HEK293 (cell line): ENCODE results near the gene CDYL2.

Experiments used
- BCL11B ChIP-seq: fragments of 450-650 bp; formaldehyde crosslinking; IDR thresholded peaks from 2 replicates; pipeline ENCODE4 v1.5.1; 2016; ENCODE audit warnings: low read depth, missing biosample characterization, missing genetic modification characterization
- BCL6B ChIP-seq: fragments of 450-650 bp; formaldehyde crosslinking; IDR thresholded peaks from 2 replicates; pipeline ENCODE4 v1.5.1; 2017; ENCODE audit warnings: missing biosample characterization, missing genetic modification characterization
- EGR2 ChIP-seq: fragments of 450-650 bp; formaldehyde crosslinking; IDR thresholded peaks from 2 replicates; pipeline ENCODE4 v1.5.1; 2016; ENCODE audit warnings: low read depth, missing biosample characterization, missing genetic modification characterization
- GLI4 ChIP-seq: fragments of 450-650 bp; formaldehyde crosslinking; IDR thresholded peaks from 2 replicates; pipeline ENCODE4 v1.5.1; 2016; ENCODE audit warnings: missing biosample characterization, missing genetic modification characterization
- PATZ1 ChIP-seq: fragments of 450-650 bp; formaldehyde crosslinking; IDR thresholded peaks from 2 replicates; pipeline ENCODE4 v1.5.1; 2016; ENCODE audit warnings: missing biosample characterization, missing genetic modification characterization
- PBX3 ChIP-seq: sonication (generic); formaldehyde crosslinking; IDR thresholded peaks from 2 replicates; pipeline ENCODE4 v1.8.1; 2022; ENCODE audit warnings: mild to moderate bottlenecking, moderate library complexity, missing genetic modification reagents
- SALL2 ChIP-seq: fragments of 450-650 bp; formaldehyde crosslinking; IDR thresholded peaks from 2 replicates; pipeline ENCODE4 v1.5.0; 2017; ENCODE audit warnings: missing biosample characterization, mild to moderate bottlenecking, missing genetic modification characterization, borderline replicate concordance
- SCRT1 ChIP-seq: fragments of 450-650 bp; formaldehyde crosslinking; IDR thresholded peaks from 2 replicates; pipeline ENCODE4 v1.5.1; 2016; ENCODE audit warnings: missing biosample characterization, missing genetic modification characterization, borderline replicate concordance
- ZBTB17 ChIP-seq: fragments of 450-650 bp; formaldehyde crosslinking; IDR thresholded peaks from 2 replicates; pipeline ENCODE4 v1.5.1; 2016; ENCODE audit warnings: missing biosample characterization, missing genetic modification characterization
- ZBTB21 ChIP-seq: fragments of 450-650 bp; formaldehyde crosslinking; IDR thresholded peaks from 2 replicates; pipeline ENCODE4 v1.5.1; 2017; ENCODE audit warnings: missing biosample characterization, missing genetic modification characterization
- ZBTB49 ChIP-seq: fragments of 450-650 bp; formaldehyde crosslinking; IDR thresholded peaks from 2 replicates; pipeline ENCODE4 v1.5.1; 2016; ENCODE audit warnings: missing biosample characterization, missing genetic modification characterization, low read depth
- ZBTB8A ChIP-seq: fragments of 450-650 bp; formaldehyde crosslinking; IDR thresholded peaks from 2 replicates; pipeline ENCODE4 v1.5.1; 2016; ENCODE audit warnings: missing biosample characterization, missing genetic modification characterization
- ZNF10 ChIP-seq: fragments of 450-650 bp; formaldehyde crosslinking; IDR thresholded peaks from 2 replicates; pipeline ENCODE4 v1.5.1; 2017; ENCODE audit warnings: missing biosample characterization, missing genetic modification characterization
- ZNF132 ChIP-seq: fragments of 450-650 bp; formaldehyde crosslinking; IDR thresholded peaks from 2 replicates; pipeline ENCODE4 v1.5.1; 2017; ENCODE audit warnings: missing biosample characterization, missing genetic modification characterization, borderline replicate concordance
- ZNF148 ChIP-seq: fragments of 450-650 bp; formaldehyde crosslinking; IDR thresholded peaks from 2 replicates; pipeline ENCODE4 v1.5.0; 2017; ENCODE audit warnings: missing biosample characterization, missing genetic modification characterization, borderline replicate concordance
- ZNF157 ChIP-seq: fragments of 450-650 bp; formaldehyde crosslinking; IDR thresholded peaks from 2 replicates; pipeline ENCODE4 v1.5.1; 2016; ENCODE audit warnings: missing biosample characterization, missing genetic modification characterization
- ZNF175 ChIP-seq: fragments of 450-650 bp; formaldehyde crosslinking; IDR thresholded peaks from 2 replicates; pipeline ENCODE4 v1.5.1; 2016; ENCODE audit warnings: missing biosample characterization, missing genetic modification characterization
- ZNF2 ChIP-seq: fragments of 450-650 bp; formaldehyde crosslinking; IDR thresholded peaks from 2 replicates; pipeline ENCODE4 v1.5.1; 2016; ENCODE audit warnings: missing biosample characterization, missing genetic modification characterization
- ZNF221 ChIP-seq: fragments of 450-650 bp; formaldehyde crosslinking; IDR thresholded peaks from 2 replicates; pipeline ENCODE4 v1.5.1; 2017; ENCODE audit warnings: missing biosample characterization, missing genetic modification characterization, borderline replicate concordance
- ZNF239 ChIP-seq: fragments of 450-650 bp; formaldehyde crosslinking; IDR thresholded peaks from 2 replicates; pipeline ENCODE4 v1.5.1; 2016; ENCODE audit warnings: missing biosample characterization, missing genetic modification characterization
- ZNF433 ChIP-seq: fragments of 450-650 bp; formaldehyde crosslinking; IDR thresholded peaks from 2 replicates; pipeline ENCODE4 v1.5.1; 2016; ENCODE audit warnings: missing biosample characterization, missing genetic modification characterization, low read depth
- ZNF530 ChIP-seq: fragments of 450-650 bp; formaldehyde crosslinking; IDR thresholded peaks from 2 replicates; pipeline ENCODE4 v1.5.1; 2016; ENCODE audit warnings: low read depth, missing biosample characterization, missing genetic modification characterization
- ZNF76 ChIP-seq: fragments of 450-650 bp; formaldehyde crosslinking; IDR thresholded peaks from 2 replicates; pipeline ENCODE4; 2016; ENCODE audit warnings: low read depth, missing biosample characterization, missing genetic modification characterization, borderline replicate concordance
- ZNF830 ChIP-seq: fragments of 450-650 bp; IDR thresholded peaks from 2 replicates; pipeline ENCODE4 v1.5.0; 2018; ENCODE audit warnings: missing biosample characterization, missing genetic modification characterization, low read depth, mild to moderate bottlenecking, moderate library complexity

The CDYL2 gene

GRCh38 chr16:80573700-80574120, 230.7 kb downstream of the CDYL2 start (continued):
- TF ChIP-seq ZNF148 (tag by site-specific recombination) (no peak), ZNF10 (tag by site-specific recombination) (no peak), PATZ1 (peak; percentile 86), ZNF2 (tag by site-specific recombination) (no peak), ZBTB17 (peak; percentile 51; the same call in 1 of the 2 replicates), ZNF830 (tag by site-specific recombination) (no peak), ZBTB49 (tag by site-specific recombination) (no peak), GLI4 (tag by site-specific recombination) (no peak), ZNF433 (tag by site-specific recombination) (no peak), ZNF157 (tag by site-specific recombination) (no peak), SCRT1 (tag by site-specific recombination) (peak; percentile 53; the same call in 1 of the 2 replicates), ZBTB8A (peak; percentile 69), SALL2 (tag by site-specific recombination) (no peak), ZNF530 (tag by site-specific recombination) (no peak), ZNF132 (tag by site-specific recombination) (no peak), BCL11B (no peak), ZNF175 (tag by site-specific recombination) (no peak), ZNF76 (no peak), EGR2 (no peak), BCL6B (tag by site-specific recombination) (no peak), ZBTB21 (tag by site-specific recombination) (peak; percentile 76), ZNF221 (tag by site-specific recombination) (no peak), PBX3 (CRISPR knock-in tag) (no peak), ZNF239 (tag by site-specific recombination) (no peak)
